Nucleus accumbens (tissue), 56 donors: ENCODE results near the gene EIF4EBP2.
A peak's percentile ranks its signal among the peaks of the same experiment; 100 is the strongest.

Source experiments
- DNase-seq, 56 donors: peaks; one replicate each; lab custom pipeline; 2025; lab: John Stamatoyannopoulos, UW

EIF4EBP2 gene

DNA sequence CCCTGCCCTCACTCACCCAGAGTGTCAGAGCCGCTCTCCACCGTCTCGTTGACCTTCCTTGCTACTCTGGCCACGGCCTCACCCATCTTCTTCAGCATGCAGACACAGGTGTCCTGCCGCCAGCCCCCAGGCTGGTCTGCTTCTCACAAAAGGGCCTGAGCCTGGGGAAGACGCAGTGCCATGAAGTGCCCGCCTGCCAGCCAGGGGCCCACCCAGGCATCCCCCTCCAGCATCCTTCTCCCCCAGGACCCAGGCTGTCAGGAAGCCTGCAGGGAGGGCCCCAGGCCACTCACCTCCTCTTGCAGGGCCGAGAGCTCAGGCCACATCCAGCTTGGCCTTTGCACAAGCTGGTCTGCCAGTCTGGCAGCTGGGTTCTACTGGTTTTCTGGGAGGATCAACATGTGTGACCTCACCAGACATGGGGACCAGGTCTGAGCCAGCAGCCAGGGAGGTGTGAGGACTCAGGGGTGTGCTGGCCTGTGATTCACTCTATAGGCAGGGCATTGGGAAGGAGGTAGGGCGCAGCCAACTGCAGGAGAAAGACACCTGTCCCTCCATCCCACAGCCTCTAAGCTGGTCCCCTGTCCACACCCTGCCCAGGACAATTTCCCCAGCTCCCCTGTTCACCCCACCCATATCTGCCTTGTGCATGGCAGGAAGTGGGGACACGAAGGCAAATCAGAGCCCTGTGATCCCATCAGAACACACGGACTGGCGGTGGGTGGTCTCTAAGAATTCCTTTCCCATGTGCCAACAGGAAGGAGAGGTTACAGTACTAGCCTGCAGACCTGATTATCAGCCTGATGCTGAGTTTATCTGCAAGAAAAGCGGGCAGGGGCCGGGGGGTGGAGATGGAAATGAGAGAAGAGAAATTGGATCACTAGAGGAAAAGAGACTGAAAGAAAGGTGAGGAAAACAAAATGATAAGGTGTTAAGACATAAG, 27.2 kb upstream of the EIF4EBP2 start:
- no peak for DNase-seq

DNA sequence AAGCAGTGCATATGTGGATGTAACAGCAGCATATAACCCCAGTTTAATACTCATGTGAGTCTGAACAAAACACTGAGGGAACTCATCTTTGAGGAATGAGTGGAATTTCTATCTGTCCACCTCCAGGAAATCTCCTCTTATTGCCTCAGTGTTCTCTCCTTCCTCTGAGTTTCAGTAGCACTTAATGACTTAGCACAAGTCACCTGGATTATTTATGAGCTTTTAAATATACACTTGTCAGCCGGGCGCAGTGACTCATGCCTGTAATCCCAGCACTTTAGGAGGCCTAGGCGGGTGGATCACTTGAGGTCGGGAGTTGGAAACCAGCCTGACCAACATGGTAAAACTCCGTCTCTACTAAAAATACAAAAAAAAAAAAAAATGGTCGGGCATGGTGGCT, 25.8 kb upstream of the EIF4EBP2 start:
- DNase-seq = peak in 4 of 56 donors; percentile 6 to 16 (median 10)

GRCh38 chr10:70379581-70380176, 24.3 kb upstream of the EIF4EBP2 start:
- DNase-seq = no peak

DNA sequence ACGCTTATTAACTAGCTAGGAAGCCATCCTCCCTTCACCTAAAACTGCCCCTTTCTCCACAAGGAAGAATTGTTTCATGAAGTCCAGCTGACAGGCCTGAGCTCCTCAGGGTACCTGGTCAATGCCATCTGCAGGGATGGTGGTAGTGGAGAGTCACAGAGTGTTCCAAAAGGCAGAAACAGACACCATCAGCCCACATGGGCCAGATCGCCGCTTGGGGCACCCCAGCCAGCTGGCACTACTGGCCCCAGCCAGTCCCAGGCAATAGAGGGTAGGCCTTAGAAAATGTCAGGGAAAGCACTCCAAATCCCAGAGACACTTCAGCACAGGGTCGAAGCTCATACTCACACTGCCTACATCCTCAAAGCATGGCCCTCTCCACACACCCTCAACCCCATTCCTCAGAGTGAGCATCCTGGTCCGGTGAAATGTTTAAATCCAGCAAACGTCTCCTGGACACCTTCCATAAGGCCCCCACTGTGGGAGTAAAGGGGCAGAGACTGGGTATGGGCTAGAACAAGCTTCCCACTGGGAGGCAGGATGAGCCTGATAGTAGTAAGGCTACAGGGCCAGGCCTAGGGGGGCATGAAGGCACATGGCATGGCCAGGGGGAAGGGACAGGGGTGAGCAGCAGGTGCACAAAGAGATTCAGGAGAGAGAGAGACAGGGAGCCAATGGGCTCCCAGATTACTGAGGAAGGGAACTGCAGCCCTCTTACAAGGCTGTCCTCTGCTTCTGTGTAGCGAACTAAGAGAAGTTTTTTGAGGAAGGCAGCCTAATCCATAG, 23.4 kb upstream of the EIF4EBP2 start:
- DNase-seq = no peak

GRCh38 chr10:70381471-70382421, 22.2 kb upstream of the EIF4EBP2 start:
- peak in 43 of 56 donors; percentile 22 to 73 (median 55) for DNase-seq

DNA sequence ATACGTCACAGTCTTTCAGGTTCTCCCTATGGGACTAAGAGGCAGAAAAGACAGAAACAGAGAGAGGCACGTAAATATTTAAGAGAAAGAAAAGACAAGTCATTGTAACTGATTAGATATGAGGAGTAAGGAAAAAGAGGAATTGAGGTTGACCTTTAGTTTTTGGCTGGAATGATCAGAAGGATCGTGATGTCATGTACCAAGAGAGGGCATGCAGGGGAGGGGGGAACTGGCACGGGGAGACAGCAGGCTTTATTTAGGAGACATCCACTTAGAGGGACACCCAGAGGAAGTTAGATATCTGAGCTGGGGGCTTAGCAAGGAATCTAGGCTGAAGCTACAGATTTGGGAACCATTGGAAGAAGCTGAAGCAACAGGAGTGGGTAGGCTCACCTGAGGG, 12.3 kb upstream of the EIF4EBP2 start:
- DNase-seq = no peak

- no peak for DNase-seq
Measured at GRCh38 chr10:70396140-70396539, 7.8 kb upstream of the EIF4EBP2 start.

- no peak for DNase-seq
Measured at GRCh38 chr10:70399177-70399576, 4.8 kb upstream of the EIF4EBP2 start.

- DNase-seq = no peak
Measured at GRCh38 chr10:70403483-70404035, 386 bp upstream of the EIF4EBP2 start.

DNA sequence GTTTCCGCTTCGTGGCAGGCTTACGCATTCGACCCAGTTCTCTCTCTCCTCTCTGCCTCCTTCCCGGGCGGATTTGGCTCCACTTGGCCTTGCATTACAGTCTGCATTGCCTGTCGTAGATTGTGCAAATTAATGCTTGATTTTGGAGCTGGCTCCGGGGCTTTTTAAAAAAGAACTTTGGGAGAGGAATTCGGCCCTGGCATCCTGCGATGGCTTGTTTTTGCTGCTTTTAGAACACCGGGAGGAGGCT, 767 bp downstream of the EIF4EBP2 start:
- DNase-seq = peak in 12 of 56 donors; percentile 7 to 63 (median 44)

- peak in 39 of 56 donors; percentile 3 to 56 (median 37) for DNase-seq
Measured at GRCh38 chr10:70405037-70405824, 1.3 kb downstream of the EIF4EBP2 start.

DNA sequence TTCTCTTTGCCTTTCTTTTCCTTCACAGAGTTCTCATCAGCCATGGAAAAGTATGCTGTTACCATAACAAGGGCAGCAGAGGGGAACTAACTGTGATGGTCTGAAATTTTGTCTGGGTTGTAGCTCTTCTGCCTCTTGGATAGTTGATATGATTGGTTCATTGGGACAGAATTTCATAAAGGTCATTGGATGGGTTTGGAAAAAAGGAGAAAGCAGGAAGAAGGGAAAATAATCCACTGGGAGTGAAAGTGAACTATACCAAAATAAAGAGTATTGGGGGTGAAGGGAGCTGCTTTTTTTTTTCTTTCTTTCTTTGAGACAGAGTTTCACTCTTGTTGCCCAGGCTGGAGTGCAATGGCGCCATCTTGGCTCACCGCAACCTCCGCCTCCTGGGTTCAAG, 5.8 kb downstream of the EIF4EBP2 start:
- no peak for DNase-seq

- DNase-seq = no peak
Measured at GRCh38 chr10:70410608-70411007, 6.7 kb downstream of the EIF4EBP2 start.

DNA sequence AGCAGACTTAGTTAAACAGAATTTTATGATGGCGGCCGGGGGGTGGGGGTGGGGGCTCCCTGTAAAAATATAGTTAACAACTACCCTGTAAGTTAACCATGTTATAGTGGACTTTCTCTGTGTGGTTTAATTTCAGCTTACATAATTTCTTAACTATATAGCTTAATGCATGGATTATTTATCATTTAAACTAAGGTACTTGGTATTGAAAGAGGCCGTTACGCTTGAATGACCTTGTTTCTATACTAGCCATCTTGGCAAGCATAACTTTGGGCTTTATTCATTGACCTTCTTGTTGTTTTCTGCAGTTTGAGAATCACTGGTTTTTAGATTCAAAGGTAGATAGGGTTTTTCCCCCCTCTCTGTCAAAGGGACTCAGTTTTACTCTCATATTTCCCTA, 8.4 kb downstream of the EIF4EBP2 start:
- no peak for DNase-seq

DNA sequence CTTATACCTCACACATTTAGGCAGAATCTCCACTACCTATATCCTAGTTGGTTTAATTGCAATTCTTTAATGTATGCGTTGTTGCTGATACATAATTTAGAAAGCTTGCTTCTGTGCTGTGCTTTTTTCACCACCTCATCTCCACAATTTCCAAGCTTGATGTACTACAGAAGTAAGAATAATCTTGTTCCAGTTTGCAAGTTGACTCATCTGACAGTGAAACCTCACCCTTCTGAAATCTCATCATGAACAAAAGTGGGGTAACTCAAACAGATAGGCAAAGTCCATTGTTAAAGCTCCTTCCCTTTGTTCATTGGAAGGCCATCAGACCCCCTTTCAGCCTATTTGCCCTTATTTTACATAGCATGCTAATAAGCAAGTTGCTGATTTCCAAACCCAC, 13.6 kb downstream of the EIF4EBP2 start:
- DNase-seq = no peak

DNA sequence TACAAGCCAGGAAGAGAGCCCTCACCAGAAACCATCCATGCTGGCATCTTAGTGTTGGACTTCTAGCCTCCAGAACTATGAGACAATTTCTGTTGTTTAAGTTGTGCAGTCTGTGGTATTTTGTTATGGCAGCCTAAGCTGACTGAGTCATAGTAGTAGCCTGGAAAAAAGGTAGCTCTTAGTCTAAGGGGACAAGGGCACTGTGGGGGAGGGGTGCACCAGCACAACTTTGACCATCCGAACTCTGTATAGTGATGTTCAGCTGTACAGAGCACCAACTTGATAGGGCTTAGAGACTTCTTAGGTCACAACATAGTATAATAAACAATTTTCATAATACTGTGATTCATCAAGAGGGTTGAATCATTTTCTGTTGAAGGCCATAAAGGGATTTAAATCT, 14.3 kb downstream of the EIF4EBP2 start:
- DNase-seq = no peak

DNA sequence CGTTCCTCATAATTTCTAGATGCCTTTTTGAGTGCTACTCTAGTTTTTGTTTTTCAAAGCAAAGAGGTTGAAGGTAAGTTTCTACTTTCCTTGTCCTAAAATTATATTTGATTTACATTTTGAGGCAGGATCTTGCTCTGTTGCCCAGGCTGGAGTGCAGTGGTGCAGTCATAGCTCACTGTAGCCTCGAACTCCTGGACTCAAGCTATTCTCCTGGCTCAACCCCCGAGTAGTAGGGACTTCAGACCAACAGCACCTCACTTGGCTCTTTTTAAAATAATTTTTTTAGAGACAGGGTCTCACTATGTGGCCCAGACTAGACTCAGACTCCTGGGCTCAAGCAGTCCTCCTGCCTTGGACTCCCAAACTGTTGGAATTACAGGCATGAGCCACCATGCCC, 14.8 kb downstream of the EIF4EBP2 start:
- no peak for DNase-seq

GRCh38 chr10:70424320-70424719, 20.4 kb downstream of the EIF4EBP2 start:
- no peak for DNase-seq

DNA sequence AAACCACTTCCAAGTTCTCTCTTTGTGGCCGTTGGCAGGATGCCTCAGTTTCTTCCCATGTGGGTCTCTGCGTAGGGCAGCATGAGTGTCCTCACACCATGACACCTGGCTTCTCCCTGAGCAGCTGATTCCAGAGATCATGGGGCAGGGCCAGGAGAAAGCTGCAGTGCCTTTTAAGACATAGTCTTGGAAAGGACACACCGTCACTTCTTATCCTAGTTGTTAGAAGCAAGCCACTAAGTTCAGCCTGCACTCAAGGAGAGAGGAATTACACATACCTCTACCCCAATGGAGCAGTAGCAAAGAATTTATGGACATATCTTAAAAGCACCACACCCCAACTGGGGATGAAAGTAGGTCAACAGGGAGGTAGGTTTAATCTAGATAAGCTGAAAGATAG, 21.2 kb downstream of the EIF4EBP2 start:
- DNase-seq = peak in 1 of 56 donors; percentile 4
